GM21423 (cell line): Measurements from ENCODE around the gene SPATA21.
A peak's percentile ranks its signal among the peaks of the same experiment; 100 is the strongest.
"Not testable (repeated sequence)": the region's sequence is repeated elsewhere in the genome, so short reads cannot be mapped to it uniquely, and the experiment has no call there.

ENCODE experiments used
- ATAC-seq: cut with Tn5 transposase; IDR thresholded peaks from one replicate; pipeline ENCODE4 v1.9.1; 2021; ENCODE audit warnings: mild to moderate bottlenecking, moderate library complexity; ENCODE audit not compliant: unreplicated experiment

Gene SPATA21

GRCh38 chr1:16386454-16387113 is 50.6 kb downstream of the SPATA21 start:
- ATAC-seq = no peak

- no peak for ATAC-seq
Observed at GRCh38 chr1:16385659-16386453, 51.4 kb downstream of the SPATA21 start.

- no peak for ATAC-seq
Observed at GRCh38 chr1:16383888-16384287, 53.3 kb downstream of the SPATA21 start.

GRCh38 chr1:16380868-16381267 is 56.4 kb downstream of the SPATA21 start:
- no peak for ATAC-seq

DNA sequence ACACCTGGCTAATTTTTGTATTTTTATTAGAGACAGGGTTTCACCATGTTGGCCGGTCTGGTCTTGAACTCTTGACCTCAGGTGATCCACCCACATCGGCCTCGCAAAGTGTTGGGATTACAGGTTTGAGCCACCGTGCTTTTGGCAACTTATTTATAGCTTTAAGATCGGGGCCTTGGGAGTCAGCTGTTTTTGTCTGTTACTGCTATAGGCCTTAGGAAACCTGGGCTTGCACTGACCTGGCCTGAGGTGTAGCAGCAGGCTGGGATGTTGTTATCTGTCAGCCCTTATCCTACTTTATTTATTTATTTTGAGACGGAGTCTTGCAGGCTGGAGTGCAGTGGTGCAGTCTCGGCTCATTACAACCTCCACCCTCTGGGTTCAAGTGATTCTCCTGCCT is 58.8 kb downstream of the SPATA21 start:
- no peak for ATAC-seq

DNA sequence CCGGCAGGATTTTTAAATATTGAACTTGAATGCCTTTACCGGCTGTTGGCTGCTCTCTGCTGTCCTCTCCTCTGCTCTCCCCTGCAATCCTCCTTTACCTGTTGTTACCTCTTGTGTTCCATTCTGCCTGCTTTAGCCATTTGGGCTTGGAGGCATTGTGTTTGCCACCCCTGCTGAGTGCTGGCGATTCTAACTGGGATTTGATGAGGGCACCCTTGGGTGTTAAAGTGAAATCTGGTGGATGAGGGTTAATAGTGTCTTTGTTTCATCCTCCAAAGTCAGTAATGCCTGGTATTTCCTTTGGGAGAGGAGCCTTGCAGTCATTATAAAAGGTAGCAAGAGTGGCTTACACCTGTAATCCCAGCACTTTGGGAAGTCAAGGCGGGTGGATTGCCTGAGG is 60.3 kb downstream of the SPATA21 start:
- no peak for ATAC-seq

DNA sequence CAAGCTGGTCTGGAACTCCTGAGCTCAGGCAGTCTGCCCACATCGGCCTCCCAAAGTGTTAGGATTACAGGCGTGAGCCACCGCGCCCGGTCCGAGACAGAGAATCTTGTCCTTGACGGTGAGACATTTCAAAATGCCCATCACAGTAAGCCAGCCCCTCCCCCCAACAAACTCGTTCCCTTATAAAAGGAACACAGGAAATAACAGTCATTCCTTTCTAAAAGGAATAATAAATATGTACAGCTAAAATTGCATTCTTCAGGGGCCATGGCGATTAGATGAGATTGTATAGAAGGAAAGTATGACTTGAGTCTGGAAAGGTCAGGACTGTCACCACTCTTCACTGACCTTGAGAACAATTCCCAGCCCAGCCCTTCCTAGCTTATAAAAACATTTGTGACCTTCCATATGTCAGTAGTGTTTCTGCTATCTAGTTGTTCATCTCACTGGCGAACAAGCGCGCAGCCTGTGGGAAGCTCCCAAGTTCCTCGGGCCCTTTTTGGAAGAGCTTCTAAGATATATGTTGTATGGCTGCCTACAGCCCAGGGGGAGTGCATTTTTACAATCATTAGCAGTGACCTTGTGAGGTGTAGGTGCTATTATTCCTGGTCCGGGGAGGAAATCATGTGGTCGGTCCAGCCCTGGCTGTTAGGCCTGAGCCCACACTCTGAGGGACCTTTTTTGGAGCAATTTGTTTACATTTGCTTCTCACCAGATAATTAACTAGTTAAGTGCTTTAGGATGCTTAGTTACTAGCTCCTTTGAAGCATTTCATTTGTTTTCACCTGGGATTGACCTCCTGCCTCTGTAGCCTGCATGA is 61.5 kb downstream of the SPATA21 start:
- no peak for ATAC-seq

- ATAC-seq = no peak
Observed at GRCh38 chr1:16374266-16374665, 63.0 kb downstream of the SPATA21 start.

GRCh38 chr1:16372535-16373285 is 64.5 kb downstream of the SPATA21 start:
- ATAC-seq = no peak

- ATAC-seq = no peak
Observed at GRCh38 chr1:16371725-16372124, 65.5 kb downstream of the SPATA21 start.

- ATAC-seq = no peak
Observed at GRCh38 chr1:16369821-16370220, 67.4 kb downstream of the SPATA21 start.

DNA sequence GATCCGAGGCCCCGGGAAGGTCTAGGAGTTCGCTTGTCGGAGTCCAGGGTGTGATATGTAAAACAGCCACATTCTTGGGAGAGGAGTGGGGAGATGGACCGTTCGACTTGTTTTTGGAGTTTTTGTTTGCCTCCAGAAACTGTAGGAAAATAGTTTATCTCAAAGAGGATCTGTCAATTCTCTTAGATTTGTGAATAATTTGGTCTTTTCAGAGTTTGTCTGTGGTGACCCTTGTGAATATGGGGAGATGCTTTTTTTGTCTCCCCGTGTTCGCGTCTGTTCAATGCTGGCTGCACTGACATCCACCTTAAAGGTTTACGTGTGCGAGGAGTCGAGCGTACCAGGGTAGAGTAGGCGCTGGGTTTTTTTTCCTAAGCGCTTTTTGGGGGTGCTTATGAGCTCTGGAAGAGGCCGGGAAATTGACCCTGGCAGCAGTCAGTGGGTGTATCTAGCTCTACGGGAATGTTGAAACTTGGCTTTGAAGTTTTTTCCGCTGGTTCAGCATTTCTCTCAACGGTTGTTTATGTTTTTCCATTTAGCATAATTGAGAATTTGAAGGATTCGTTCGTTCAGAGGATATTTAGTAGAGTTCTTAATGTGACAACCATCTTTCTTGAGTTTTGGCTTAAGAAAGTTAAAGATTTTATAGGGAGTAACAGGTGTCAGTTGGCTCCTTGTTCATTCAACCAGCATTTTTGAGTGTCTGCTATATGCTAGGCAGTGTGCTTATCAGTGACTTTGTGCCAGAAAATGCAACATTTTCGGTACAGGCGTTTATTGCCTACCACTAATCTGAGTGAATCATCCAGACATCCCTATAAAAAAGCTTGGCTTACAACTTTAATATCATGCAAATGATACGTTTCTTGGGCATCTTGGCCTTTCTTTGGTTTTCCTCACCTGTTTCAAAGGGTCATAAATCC is 69.0 kb downstream of the SPATA21 start:
- ATAC-seq = no peak

GRCh38 chr1:16367258-16367967 is 69.8 kb downstream of the SPATA21 start:
- peak; percentile 52 for ATAC-seq

DNA sequence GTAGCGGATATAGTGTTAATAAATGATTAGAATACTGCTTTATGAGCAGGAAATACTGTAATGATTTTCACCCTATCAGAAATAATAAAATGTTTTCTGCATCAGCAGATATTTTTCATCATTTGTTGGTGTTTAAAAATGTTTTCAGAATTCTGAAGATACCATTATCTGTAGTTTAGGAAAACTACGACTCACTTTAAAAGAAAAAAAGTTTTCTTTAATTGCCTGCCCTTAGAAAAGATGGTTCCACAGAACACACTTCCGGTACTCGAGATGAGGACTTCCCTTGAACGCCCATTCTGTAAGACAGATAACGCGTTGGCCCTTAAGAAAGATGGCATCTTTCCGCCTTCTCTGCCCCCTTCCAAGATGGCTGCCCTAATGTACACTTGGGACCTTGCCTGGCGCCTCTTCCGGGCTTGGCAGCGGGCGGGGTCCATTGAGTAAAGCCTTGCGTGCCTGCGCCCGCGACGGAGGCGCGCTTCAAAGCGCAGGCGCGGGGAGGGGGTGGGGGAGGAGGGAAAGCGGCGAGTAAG is 70.4 kb downstream of the SPATA21 start, which contains the start of gene SZRD1:
Gene SZRD1, plus strand, starts transcription at position 521 of the 536 bp plus-strand sequence. CDS start 16 bp downstream, outside the sequence.
- peak; percentile 85 for ATAC-seq

- not testable (repeated sequence) for ATAC-seq
Observed at GRCh38 chr1:16365146-16365498, 72.1 kb downstream of the SPATA21 start.

- no peak for ATAC-seq
Observed at GRCh38 chr1:16356867-16357266, 80.4 kb downstream of the SPATA21 start.

DNA sequence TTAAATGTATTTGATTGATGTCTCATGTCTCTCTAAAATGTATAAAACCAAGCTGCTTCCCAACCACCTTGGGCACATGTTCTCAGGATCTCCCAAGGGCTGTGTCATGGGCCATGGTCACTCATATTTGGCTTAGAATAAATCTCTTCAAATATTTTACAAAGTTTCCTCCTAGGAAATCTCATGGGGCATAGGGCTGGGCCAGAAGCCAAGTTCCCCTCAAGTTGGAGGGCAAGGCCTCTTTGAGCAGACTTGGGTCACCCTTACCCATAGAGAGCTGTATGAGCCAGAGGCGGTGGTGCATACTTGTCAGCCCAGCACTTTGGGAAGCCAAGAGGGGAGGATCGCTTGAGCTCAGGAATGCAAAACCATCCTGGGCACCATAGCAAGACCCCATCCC is 82.6 kb downstream of the SPATA21 start:
- ATAC-seq = no peak

GRCh38 chr1:16352842-16353535 is 84.2 kb downstream of the SPATA21 start:
- ATAC-seq = no peak
